Mammary epithelial cell (primary cell): ENCODE data around the gene RGL1.

Experiments used
- EZH2 ChIP-seq: IDR thresholded peaks from 2 replicates; pipeline ENCODE4 v1.6.1; 2012; ENCODE audit warnings: low read length, inconsistent platforms, borderline replicate concordance
- TF ChIP-seq, protein P1 (sequence below), 2 donors: IDR thresholded peaks in 1 of 2; conservative IDR thresholded peaks in 1 of 2; 2 replicates each; pipeline ENCODE4 v1.5.1; 2011 to 2012; ENCODE audit warnings: inconsistent platforms in 2 of 2, low read length in 2 of 2, mild to moderate bottlenecking in 2 of 2, control low read depth in 1 of 2, low read depth in 1 of 2; ENCODE audit not compliant: insufficient read depth in 1 of 2; ENCODE audit errors: extremely low read depth in 1 of 2

DNA sequence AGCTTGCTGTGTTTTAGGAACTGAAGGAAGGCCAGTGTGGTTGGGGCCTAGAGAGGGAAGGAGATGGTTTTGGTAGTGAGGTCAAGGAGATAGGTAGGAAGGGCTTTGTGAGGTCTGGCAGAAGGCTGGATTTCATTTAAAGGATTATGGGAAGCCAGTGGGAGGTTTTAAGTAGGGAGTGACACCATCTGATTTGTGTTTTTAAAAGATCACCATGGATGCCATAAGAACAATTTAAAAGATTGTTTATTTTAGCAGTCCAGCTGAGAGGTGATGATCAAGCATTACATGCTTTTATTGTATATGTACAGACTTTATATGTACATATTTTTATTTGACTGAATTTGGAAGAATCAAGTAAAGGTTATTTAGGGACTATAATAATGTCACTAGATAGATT lies 26.4 kb downstream of the RGL1 start:
- TF ChIP-seq, protein P1, sequence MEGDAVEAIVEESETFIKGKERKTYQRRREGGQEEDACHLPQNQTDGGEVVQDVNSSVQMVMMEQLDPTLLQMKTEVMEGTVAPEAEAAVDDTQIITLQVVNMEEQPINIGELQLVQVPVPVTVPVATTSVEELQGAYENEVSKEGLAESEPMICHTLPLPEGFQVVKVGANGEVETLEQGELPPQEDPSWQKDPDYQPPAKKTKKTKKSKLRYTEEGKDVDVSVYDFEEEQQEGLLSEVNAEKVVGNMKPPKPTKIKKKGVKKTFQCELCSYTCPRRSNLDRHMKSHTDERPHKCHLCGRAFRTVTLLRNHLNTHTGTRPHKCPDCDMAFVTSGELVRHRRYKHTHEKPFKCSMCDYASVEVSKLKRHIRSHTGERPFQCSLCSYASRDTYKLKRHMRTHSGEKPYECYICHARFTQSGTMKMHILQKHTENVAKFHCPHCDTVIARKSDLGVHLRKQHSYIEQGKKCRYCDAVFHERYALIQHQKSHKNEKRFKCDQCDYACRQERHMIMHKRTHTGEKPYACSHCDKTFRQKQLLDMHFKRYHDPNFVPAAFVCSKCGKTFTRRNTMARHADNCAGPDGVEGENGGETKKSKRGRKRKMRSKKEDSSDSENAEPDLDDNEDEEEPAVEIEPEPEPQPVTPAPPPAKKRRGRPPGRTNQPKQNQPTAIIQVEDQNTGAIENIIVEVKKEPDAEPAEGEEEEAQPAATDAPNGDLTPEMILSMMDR (conservative IDR thresholded peaks at IDR 0.05 in 1 of 2, IDR thresholded peaks at IDR 0.05 in 1 of 2; ENCODE audit: extremely low read depth in 1 of 2, insufficient read depth in 1 of 2, low read depth in 1 of 2, low read length in 2 of 2): no peak
- no peak for TF ChIP-seq EZH2
